ENCODE results near the gene MOXD1.

The MOXD1 gene

DNA sequence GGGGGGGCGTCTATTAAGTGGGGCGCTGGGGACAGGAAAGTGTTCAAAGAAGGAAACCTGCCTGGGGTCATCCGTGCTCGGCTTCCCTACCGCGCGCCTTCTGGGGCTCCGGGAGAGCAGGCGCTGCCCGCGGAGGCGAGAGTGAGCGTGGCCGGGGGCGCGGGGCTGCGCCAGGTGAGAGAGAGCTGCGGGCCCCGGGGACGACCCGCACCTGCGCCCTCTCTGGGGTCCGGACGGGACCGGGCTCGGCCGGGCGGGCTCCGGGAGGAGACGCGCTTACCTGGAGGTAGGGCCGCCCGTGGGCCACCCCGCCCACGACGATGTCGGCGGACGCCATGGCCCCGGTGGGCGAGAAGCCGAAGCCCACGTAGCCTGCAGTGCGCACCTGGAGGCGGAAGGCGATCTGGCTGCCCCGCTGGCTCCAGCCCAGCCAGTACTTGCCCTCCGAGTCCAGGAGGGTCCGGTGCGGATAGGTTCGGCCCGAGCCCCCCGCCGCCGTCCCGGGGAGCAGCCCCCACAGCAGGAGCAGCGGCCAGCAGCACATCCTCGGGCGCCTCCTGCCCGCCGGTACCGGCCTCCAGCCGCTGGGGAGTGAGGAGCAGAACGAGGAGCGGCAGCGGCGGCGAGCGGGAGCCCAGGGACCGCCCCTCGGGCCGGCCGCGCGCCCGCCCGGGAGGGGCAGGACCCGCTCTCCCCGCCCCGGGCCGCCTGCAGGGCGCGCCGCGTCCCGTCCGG lies at the start of gene MOXD1:
Gene MOXD1 (minus strand): TSS at position 593 of the 735 bp plus-strand sequence. CDS start 49 bp downstream, at position 544.
- Mint-ChIP-seq H3K27ac (ENCODE audit: low read depth) (no peak within 1 kb of the TSS), H3K27me3 (peaks cover 74% of the 10 kb centered on the region), H3K4me1 (peaks cover 5% of the 10 kb centered on the region), H3K36me3 (ENCODE audit: insufficient read depth) (no peaks in the 10 kb centered on the region), H3K9me3 (no peaks in the 10 kb centered on the region), H3K4me3 (peak within 1 kb of the TSS; percentile 52)
- ATAC-seq (replicated peaks; ENCODE audit: extremely low read depth, poor library complexity, severe bottlenecking) (peak; percentile 28), DNase-seq (ENCODE audit: low spot score in 2 of 2) (no peak)

DNA sequence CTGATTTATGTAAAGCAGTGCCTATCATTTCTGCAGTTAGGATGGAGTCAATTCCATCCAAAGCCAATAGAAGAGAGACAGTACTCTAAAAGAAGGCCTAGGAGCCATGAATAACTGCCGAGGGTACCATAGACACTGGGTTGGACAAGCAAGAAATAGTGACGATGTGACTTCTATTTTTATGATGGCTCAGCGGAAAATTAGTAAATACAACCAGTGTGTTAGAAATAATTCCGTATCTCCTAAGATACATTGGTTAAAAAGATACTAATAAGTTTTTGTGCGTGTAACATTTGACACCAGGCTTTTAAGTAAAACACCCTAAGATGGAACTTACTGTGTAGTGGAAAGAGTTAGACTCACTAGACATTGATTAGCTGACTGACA lies 45.6 kb upstream of the MOXD1 start:
- Mint-ChIP-seq H3K9me3 (peaks cover 11% of the 10 kb centered on the region), H3K4me3 (no peak overlapping the region), H3K36me3 (ENCODE audit: insufficient read depth) (peaks cover 6% of the 10 kb centered on the region), H3K27me3 (no peaks in the 10 kb centered on the region), H3K27ac (ENCODE audit: low read depth) (no peak overlapping the region), H3K4me1 (no peaks in the 10 kb centered on the region)
- DNase-seq (ENCODE audit: low spot score in 2 of 2), result no peak
- ATAC-seq (replicated peaks; ENCODE audit: extremely low read depth, poor library complexity, severe bottlenecking), result no peak

- Mint-ChIP-seq H3K27ac (ENCODE audit: low read depth) (no peak overlapping the region), H3K9me3 (peaks cover 15% of the 10 kb centered on the region), H3K4me1 (no peaks in the 10 kb centered on the region), H3K36me3 (ENCODE audit: insufficient read depth) (peaks cover 5% of the 10 kb centered on the region), H3K27me3 (no peaks in the 10 kb centered on the region), H3K4me3 (no peak overlapping the region)
- ATAC-seq (replicated peaks; ENCODE audit: extremely low read depth, poor library complexity, severe bottlenecking), result no peak
- DNase-seq (ENCODE audit: low spot score in 2 of 2), result no peak
Measured at GRCh38 chr6:132446141-132446854, 45.0 kb upstream of the MOXD1 start.

GRCh38 chr6:132445201-132445951 lies 44.1 kb upstream of the MOXD1 start:
- Mint-ChIP-seq H3K4me3 (no peak overlapping the region), H3K36me3 (ENCODE audit: insufficient read depth) (no peaks in the 10 kb centered on the region), H3K27me3 (no peaks in the 10 kb centered on the region), H3K4me1 (no peaks in the 10 kb centered on the region), H3K27ac (ENCODE audit: low read depth) (no peak overlapping the region), H3K9me3 (peaks cover 15% of the 10 kb centered on the region)
- no peak for DNase-seq (ENCODE audit: low spot score in 2 of 2)
- no peak for ATAC-seq (replicated peaks; ENCODE audit: extremely low read depth, poor library complexity, severe bottlenecking)

DNA sequence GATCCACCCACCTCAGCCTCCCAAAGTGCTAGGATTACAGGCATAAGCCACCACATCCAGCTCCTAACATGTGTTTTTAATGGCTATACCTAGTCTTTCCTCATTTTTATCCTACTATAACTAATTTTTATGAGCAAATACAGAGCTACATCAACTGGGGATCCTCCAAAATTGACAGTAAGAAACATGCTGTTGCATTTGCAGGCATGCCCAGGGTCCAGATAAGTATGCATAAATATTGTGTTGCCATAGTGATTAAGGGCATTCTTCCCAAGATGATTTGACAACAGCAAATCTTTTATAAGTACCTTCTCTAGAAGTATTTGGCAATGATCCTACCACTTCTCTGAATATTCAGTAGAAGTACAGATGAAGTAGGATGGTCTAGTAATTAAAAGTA lies 41.9 kb upstream of the MOXD1 start:
- Mint-ChIP-seq H3K27ac (ENCODE audit: low read depth) (no peak overlapping the region), H3K4me3 (no peak overlapping the region), H3K9me3 (peaks cover 22% of the 10 kb centered on the region), H3K36me3 (ENCODE audit: insufficient read depth) (no peaks in the 10 kb centered on the region), H3K4me1 (no peaks in the 10 kb centered on the region), H3K27me3 (no peaks in the 10 kb centered on the region)
- DNase-seq (ENCODE audit: low spot score in 2 of 2), result no peak
- no peak for ATAC-seq (replicated peaks; ENCODE audit: extremely low read depth, poor library complexity, severe bottlenecking)

GRCh38 chr6:132430110-132430509 lies 28.8 kb upstream of the MOXD1 start:
- no peak overlapping the region for H3K27ac Mint-ChIP-seq (ENCODE audit: low read depth)
- DNase-seq (ENCODE audit: low spot score in 2 of 2) (no peak), ATAC-seq (replicated peaks; ENCODE audit: extremely low read depth, poor library complexity, severe bottlenecking) (no peak)
- H3K4me3 Mint-ChIP-seq, result no peak overlapping the region
- no peaks in the 10 kb centered on the region for H3K36me3 Mint-ChIP-seq (ENCODE audit: insufficient read depth)
- H3K9me3 Mint-ChIP-seq, result peaks cover 5% of the 10 kb centered on the region
- peaks cover 74% of the 10 kb centered on the region for H3K27me3 Mint-ChIP-seq
- H3K4me1 Mint-ChIP-seq, result no peaks in the 10 kb centered on the region

DNA sequence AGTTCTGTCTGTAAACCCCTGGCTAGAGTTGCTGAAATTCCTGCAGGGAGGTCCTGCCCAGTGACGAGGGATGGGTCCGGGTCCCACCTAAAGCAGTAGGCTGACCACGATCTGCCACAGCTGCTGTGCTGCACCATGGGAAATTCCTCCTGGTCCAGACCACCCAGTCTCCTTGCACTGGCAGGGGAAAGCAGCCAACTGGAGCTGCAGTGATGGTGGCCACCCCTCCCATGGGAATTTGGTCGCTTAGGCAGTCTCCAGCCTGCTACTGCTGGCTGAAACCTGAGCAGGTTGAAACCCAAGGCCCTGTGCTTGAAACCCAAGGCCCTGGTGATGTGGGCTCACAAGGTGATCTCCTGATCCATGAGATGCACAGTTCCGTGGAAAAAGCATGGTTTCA lies 23.9 kb upstream of the MOXD1 start:
- Mint-ChIP-seq H3K4me1 (no peaks in the 10 kb centered on the region), H3K9me3 (no peaks in the 10 kb centered on the region), H3K36me3 (ENCODE audit: insufficient read depth) (no peaks in the 10 kb centered on the region), H3K27ac (ENCODE audit: low read depth) (no peak overlapping the region), H3K4me3 (no peak overlapping the region), H3K27me3 (peaks cover 74% of the 10 kb centered on the region)
- DNase-seq (ENCODE audit: low spot score in 2 of 2) (no peak), ATAC-seq (replicated peaks; ENCODE audit: extremely low read depth, poor library complexity, severe bottlenecking) (no peak)

GRCh38 chr6:132423839-132424238 lies 22.6 kb upstream of the MOXD1 start:
- H3K4me1 Mint-ChIP-seq, result no peaks in the 10 kb centered on the region
- no peaks in the 10 kb centered on the region for H3K9me3 Mint-ChIP-seq
- no peak overlapping the region for H3K4me3 Mint-ChIP-seq
- ATAC-seq (replicated peaks; ENCODE audit: extremely low read depth, poor library complexity, severe bottlenecking) (no peak), DNase-seq (ENCODE audit: low spot score in 2 of 2) (no peak)
- no peaks in the 10 kb centered on the region for H3K36me3 Mint-ChIP-seq (ENCODE audit: insufficient read depth)
- no peak overlapping the region for H3K27ac Mint-ChIP-seq (ENCODE audit: low read depth)
- H3K27me3 Mint-ChIP-seq, result peaks cover 79% of the 10 kb centered on the region

- Mint-ChIP-seq H3K27ac (ENCODE audit: low read depth) (no peak overlapping the region), H3K27me3 (peaks cover 72% of the 10 kb centered on the region), H3K4me1 (no peaks in the 10 kb centered on the region), H3K9me3 (no peaks in the 10 kb centered on the region), H3K36me3 (ENCODE audit: insufficient read depth) (no peaks in the 10 kb centered on the region), H3K4me3 (no peak overlapping the region)
- DNase-seq (ENCODE audit: low spot score in 2 of 2) (no peak), ATAC-seq (replicated peaks; ENCODE audit: extremely low read depth, poor library complexity, severe bottlenecking) (no peak)
Measured at GRCh38 chr6:132418235-132418965, 17.1 kb upstream of the MOXD1 start.

GRCh38 chr6:132414761-132415160 lies 13.5 kb upstream of the MOXD1 start:
- H3K27me3 Mint-ChIP-seq, result peaks cover 75% of the 10 kb centered on the region
- no peak for DNase-seq (ENCODE audit: low spot score in 2 of 2)
- ATAC-seq (replicated peaks; ENCODE audit: extremely low read depth, poor library complexity, severe bottlenecking), result no peak
- H3K9me3 Mint-ChIP-seq, result no peaks in the 10 kb centered on the region
- no peaks in the 10 kb centered on the region for H3K36me3 Mint-ChIP-seq (ENCODE audit: insufficient read depth)
- H3K4me3 Mint-ChIP-seq, result no peak overlapping the region
- H3K27ac Mint-ChIP-seq (ENCODE audit: low read depth), result no peak overlapping the region
- H3K4me1 Mint-ChIP-seq, result no peaks in the 10 kb centered on the region

GRCh38 chr6:132414322-132414721 lies 13.0 kb upstream of the MOXD1 start:
- ATAC-seq (replicated peaks; ENCODE audit: extremely low read depth, poor library complexity, severe bottlenecking) (no peak), DNase-seq (ENCODE audit: low spot score in 2 of 2) (no peak)
- no peaks in the 10 kb centered on the region for H3K36me3 Mint-ChIP-seq (ENCODE audit: insufficient read depth)
- H3K27me3 Mint-ChIP-seq, result peaks cover 70% of the 10 kb centered on the region
- H3K4me3 Mint-ChIP-seq, result no peak overlapping the region
- no peak overlapping the region for H3K27ac Mint-ChIP-seq (ENCODE audit: low read depth)
- no peaks in the 10 kb centered on the region for H3K9me3 Mint-ChIP-seq
- H3K4me1 Mint-ChIP-seq, result no peaks in the 10 kb centered on the region

GRCh38 chr6:132413499-132413802 lies 12.2 kb upstream of the MOXD1 start:
- H3K4me3 Mint-ChIP-seq, result no peak overlapping the region
- ATAC-seq (replicated peaks; ENCODE audit: extremely low read depth, poor library complexity, severe bottlenecking) (no peak), DNase-seq (ENCODE audit: low spot score in 2 of 2) (no peak)
- H3K36me3 Mint-ChIP-seq (ENCODE audit: insufficient read depth), result no peaks in the 10 kb centered on the region
- no peaks in the 10 kb centered on the region for H3K4me1 Mint-ChIP-seq
- H3K9me3 Mint-ChIP-seq, result no peaks in the 10 kb centered on the region
- H3K27ac Mint-ChIP-seq (ENCODE audit: low read depth), result no peak overlapping the region
- peaks cover 70% of the 10 kb centered on the region for H3K27me3 Mint-ChIP-seq

All from central memory CD8-positive, alpha-beta T cell (primary cell).